ENCODE measurements around the gene HIRIP3.

- TF ChIP-seq, protein P1, sequence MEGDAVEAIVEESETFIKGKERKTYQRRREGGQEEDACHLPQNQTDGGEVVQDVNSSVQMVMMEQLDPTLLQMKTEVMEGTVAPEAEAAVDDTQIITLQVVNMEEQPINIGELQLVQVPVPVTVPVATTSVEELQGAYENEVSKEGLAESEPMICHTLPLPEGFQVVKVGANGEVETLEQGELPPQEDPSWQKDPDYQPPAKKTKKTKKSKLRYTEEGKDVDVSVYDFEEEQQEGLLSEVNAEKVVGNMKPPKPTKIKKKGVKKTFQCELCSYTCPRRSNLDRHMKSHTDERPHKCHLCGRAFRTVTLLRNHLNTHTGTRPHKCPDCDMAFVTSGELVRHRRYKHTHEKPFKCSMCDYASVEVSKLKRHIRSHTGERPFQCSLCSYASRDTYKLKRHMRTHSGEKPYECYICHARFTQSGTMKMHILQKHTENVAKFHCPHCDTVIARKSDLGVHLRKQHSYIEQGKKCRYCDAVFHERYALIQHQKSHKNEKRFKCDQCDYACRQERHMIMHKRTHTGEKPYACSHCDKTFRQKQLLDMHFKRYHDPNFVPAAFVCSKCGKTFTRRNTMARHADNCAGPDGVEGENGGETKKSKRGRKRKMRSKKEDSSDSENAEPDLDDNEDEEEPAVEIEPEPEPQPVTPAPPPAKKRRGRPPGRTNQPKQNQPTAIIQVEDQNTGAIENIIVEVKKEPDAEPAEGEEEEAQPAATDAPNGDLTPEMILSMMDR (conservative IDR thresholded peaks at IDR 0.05 in 1 of 2, IDR thresholded peaks at IDR 0.05 in 1 of 2; ENCODE audit: extremely low read depth in 1 of 2, insufficient read depth in 1 of 2, low read depth in 1 of 2, low read length in 2 of 2), result no peak
- no peak for TF ChIP-seq EZH2 (IDR thresholded peaks at IDR 0.05; ENCODE audit: borderline replicate concordance, low read length)
Observed at GRCh38 chr16:29978564-29979270, 16.7 kb downstream of the HIRIP3 start.
